Middle frontal gyrus (tissue), 1 donor: Measurements from ENCODE around the gene ADAMTS12.
"Not testable (repeated sequence)": the region's sequence is repeated elsewhere in the genome, so short reads cannot be mapped to it uniquely, and the experiment has no call there.

Experiments used
- DNase-seq: peaks from one replicate; pipeline ENCODE4 v3.0.0-alpha.2; 2015; ENCODE audit warnings: low spot score; ENCODE audit errors: extremely low spot score

ADAMTS12 gene

DNA sequence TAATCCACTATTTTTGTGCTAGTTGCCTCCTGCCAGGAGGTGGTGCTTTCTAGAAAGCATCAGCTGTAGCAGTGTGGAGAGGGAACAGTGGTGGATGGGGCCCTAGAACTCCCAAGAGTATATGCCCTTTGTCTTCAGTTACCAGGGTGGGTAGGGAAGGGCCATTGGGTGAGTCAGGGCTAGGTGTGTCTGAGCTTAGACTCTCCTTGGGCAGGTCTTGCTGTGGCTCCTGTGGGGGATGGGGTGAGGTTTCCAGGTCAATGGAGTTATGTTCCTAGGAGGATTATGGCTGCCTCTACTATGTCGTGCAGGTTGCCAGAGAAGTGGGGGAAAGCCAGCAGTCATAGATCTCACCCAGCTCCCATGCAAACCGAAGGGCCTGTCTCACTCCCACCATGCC lies 11.3 kb upstream of the ADAMTS12 start:
- DNase-seq, result no peak

DNA sequence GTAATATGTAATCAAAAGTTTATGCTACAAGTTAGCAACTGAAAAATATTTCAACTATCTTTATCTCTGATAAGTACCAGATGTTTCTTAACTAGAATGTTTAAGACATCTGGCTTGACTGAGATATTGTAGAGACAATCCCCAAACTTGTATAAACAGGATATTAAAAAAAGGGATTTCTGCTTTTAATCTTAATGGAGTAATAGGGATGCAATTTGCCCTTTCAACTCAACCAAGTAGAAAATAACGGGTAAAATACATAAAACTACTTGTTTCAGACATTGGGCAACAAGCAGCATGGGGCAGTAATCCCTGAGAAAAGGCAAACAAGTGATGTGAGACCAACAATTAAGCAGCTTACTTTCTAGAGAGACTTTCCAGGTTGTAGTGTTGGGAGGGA lies 9.4 kb upstream of the ADAMTS12 start:
- DNase-seq, result no peak

DNA sequence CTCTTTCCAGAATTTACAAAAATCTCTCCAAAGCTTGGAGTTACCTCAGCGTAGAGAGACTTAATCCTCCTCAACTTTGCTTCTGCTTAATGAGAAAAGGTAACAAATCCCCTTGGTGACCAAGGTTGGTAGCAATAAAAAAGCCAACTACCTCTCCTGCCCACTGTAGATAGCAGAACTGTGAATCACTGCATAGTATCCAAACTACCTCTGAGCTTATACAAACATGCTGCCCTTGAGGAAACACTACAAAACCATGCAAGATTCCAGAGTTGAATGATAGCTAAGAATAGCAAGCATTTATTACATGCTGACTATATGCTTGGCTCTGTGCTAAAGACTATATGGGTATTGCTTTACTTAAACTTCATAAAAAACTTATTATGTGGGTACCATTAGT lies 2.8 kb upstream of the ADAMTS12 start:
- no peak for DNase-seq

DNA sequence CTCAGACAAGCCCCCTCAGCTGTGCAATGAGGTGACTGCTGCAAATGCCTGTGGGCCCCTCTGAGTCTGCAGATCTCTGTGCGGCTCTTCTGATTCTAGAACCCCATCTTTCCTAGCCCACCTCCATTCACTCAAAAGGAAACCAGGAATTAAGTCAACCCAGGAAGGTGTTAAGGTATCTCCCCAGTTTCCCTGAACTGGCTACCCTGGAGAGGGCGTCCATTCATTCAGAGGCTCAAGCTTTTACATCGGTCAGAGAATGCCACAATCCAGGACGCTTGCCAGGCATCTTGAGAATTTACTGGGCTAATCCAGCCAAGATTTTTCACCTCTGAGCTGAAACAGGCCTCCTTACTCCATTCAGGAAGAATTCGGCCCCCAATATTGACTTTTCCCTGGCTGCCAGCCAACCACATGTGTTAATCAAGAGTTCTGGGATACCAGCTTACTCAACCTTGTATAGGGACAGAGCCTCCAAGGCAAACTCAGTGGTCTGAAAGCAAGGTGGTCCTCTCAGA lies 889 bp upstream of the ADAMTS12 start:
- DNase-seq, result no peak

DNA sequence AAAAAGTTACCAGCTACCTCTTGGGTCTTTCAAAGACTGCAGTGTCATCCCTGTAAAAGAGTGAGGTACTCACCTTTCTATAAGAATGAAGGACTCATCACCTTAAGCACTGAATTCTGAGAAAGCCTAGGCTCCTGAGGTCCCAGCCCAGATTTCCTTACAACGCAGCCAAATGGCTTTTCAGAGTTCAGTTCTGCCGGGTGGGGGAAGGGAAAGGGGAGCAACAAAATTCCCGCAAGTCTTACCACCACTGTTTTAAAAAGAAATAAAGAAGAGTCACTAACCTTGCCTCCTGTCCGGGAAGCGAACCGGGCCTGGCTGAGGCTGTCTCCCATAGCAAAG lies 373 bp downstream of the ADAMTS12 start:
- DNase-seq, result no peak

DNA sequence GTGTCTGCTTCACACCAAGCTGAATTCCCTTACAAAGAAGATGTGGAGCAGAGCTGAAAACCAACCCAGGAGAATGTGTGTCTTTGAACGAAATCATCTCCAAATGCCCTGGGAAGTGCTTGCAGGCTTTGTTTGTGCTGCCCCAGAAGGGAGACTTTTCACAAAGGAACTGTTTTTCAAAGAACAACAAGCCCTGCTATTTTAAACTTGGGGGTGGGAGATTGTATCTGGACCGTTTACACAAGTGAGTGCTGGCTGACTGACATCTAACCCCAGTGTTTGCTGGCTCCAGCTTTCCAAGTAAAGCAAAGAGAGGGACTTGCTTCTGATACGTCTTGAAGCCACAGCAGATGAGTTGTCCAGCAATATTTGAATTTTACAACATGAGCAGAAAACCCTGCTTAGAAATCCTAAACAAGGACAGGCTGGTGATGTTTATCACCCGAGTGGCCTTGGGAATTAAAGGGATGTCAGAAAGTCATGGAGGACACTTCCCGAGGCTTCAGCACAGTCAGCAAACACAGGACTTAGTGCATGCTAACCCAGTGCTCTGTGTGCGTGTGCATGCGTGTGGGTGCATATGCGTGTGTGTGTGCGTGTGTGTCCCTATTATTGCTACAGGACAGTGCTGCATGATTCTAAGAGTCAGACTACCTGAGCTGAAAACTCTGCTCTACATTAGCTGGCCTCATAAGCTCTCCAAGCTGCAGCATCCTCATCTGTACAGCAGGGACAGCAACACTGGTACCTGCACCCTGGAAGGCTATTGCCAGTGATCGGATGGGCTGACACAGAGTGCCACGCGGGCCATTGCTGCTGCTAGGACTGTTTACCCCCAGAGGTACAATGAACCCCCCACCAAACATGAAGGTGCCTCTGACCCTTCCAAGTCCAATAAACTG lies 1.4 kb downstream of the ADAMTS12 start:
- DNase-seq, result no peak

DNA sequence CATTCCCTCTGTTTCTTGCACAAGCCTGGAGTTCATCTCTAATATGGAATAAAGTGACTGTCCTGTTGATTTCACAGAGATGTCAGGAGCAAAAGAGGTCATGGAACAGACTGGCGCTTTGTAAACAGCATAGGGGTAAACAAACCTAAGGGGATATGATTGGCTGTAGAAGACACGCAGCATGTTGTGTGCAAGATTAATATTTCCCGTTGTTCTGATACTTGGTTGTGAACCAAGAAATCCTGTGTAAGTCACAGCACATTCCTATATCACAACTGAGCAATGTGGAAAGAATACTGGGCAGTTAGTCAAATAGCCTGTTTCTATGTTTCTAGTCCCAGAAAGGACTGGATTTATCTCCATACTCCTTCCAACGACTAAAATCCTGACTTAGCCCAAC lies 3.2 kb downstream of the ADAMTS12 start:
- no peak for DNase-seq

DNA sequence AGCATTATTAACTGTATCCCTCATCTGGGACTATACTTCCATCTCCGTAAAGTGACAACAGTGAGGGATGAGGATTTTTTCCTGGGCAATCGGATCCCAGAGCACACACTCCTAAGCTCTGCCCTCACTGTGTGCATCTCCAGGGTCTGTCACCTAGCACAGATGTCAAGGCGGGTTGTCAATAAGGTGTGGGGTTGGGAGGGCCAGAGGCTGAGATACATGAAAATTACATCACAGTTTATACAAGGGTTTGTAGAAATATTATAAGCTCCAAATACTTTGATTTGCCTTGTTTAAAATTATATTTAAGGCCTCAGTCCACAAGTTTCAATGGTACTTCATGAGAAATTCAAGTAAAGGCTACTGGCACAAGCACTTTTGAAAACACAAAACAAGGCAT lies 4.5 kb downstream of the ADAMTS12 start:
- no peak for DNase-seq

DNA sequence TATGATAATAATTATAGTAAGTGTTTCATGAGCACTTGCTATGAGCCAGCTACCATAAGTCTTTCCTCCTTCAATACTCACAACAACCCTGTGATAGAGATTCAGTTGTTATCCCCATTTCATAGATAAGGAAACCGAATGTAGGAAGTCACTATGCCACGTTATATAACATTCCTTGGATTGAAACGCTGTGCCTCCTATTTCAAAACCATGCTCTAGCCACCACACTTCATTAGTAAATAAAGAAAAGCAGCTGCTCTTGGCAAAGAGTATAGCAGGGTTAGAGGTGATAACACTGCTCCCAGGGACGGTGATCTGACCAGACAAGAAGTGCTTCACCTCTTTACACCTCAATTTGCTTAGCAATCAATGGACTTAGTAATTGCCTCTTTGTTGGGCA lies 5.5 kb downstream of the ADAMTS12 start:
- DNase-seq, result no peak

DNA sequence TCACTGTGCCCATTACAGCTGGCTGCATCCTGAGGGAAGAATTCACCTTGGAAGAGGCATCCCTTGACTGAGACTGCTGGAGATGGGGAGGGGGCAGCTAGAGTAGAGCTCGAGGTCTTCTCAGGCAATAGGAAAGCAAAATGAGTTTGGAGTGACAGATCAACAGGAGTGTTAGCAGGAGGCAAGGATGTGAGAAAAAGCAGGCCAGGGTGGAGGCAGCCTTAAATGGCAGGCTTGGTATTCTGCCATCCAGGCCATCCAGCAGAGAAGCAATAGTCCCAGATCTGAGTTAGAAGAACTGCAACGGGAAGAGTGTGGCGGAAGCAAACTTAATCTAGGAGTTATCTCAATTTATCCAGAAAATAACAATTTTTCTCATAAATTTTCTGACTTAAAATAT lies 6.1 kb downstream of the ADAMTS12 start:
- DNase-seq, result no peak

DNA sequence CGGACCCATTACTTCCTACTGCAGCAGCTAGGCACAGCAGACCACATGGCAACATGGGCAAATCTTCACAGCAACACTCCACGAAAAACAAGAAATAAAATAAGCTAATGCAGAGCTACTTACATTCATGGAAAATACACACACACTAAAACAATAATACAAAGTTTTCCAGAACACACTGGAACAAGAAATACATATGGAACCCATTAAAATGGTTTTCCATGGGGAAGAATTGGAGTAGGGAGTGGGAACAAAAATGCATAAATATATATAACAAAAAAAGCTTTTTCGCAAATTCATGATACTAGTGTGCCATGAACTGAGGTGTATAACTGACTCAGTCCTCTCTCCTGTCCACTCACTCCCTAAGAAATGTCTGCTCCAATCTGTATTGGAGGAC lies 8.3 kb downstream of the ADAMTS12 start:
- no peak for DNase-seq

DNA sequence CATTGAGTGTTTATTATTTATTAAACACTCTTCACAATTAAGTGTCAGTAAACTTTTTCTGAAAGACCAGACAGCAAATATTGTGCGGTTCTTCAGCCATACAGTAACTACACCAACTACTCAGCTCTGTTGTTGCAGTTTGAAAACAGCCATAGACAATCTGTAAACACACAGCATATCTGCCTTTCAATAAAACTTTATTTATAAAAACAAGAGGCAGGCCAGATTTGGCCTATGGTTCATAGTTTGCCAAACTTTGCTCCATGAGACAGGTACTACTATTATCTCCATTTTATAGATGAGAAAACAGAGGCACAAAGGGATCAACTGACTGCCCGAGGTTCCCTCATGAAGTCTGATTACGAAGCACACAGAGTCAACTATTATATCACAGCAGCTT lies 11.5 kb downstream of the ADAMTS12 start:
- DNase-seq, result no peak

DNA sequence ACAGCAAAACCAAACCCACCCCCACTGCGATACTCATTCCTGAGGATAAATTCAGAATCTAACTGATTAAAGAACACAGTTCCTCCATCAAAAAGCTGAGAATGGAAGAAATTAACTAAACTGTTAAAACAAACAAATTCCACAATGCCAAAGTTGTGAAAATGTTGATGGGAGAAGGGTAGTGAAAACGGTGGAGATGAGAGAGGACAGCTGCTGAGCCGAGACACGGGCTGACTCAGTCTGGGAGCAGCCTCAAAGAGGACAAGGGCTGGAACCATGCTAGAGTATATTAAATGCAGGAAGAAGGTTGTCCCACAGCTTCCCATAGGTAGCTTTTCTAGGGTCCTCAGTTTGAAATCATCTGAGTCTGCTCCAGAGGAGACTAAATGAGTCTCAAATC lies 14.3 kb downstream of the ADAMTS12 start:
- DNase-seq, result no peak

DNA sequence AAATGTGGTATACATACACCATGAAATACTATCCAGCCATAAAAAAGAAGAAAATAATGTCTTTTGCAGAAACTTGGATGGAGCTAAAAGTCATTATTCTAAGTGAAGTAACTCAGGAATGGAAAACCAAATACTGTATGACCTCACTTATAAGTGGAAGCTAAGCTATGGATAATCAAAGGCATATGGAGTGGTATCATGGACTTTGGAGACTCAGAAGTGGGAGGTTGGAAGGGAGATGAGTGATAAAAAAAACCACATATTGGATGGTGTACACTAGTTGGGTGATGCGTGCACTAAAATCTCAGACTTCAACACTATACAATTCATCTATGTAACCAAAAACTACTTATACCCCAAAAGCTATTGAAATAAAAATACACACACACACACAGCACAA lies 24.5 kb downstream of the ADAMTS12 start:
- DNase-seq, result no peak

DNA sequence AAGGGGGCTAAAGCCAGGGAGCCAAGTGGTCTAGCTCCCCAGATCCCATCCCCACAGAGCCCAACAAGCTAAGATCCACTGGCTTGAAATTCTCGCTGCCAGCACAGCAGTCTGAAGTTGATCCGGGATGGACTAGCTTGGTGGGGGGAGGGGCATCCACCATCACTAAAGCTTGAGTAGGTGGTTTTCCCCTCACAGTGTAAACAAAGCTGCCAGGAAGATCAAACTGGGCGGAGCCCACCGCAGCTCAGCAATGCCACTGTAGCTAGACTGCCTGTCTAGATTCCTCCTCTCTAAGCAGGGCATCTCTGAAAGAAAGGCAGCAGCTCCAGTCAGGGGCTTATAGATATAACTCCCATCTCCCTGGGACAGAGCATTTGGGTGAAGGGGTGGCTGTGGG lies 32.6 kb downstream of the ADAMTS12 start:
- not testable (repeated sequence) for DNase-seq

DNA sequence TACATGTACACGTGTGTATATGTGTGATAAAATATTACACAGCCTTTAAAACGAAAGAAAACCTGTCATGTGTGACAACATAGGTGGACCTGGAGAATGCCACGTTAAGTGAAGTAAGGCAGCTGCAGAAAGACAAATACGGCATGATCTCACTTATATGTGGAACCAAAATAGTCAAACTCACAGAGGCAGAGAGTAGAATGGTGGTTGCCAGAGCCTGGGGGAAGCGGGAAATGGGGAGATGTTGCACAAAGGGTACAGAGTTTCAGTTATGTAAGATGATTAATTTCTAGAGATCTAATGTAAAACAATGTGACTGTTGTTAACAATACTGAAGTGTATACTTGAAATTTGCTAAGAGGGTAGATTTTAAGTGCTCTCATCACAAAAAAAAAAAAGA lies 34.8 kb downstream of the ADAMTS12 start:
- DNase-seq, result no peak

DNA sequence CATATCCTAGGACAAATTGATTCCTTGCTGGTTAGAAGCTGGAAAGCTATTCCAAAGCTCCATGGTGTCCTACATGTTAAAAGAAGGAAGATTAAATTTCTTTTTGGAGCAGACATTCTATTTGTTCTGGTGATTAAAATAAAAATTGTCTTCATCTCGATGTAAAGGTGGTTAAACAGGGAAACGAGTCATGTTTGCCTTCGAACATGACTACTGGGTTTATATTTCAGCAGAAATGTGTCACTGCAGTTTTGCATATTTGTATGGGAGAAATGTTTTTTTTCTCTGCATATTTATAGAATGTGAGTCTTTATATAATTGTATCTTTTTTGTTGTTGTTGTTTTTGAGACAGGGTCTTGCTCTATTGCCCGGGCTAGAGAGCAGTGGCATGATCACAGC lies 36.4 kb downstream of the ADAMTS12 start:
- DNase-seq, result no peak

DNA sequence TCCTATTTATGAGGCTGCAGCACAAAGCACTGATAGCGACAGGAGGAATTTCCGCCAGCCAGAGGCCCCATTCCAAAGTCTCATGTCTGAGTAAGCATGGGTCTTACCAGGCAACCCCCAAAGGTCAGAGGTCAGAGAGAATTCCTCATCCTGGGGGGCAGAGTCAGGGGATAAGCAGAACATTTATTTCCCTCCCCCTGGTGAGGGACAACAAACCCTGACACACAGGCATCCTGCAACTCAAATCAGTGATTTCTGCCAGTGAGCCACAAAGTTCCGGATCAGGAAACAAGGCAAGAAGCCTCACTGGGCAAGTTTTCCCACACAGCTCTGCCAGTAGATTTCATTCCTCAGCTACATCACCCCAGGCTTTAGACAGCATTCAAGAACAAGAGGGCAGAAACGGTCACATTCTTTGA lies 37.0 kb downstream of the ADAMTS12 start:
- no peak for DNase-seq

DNA sequence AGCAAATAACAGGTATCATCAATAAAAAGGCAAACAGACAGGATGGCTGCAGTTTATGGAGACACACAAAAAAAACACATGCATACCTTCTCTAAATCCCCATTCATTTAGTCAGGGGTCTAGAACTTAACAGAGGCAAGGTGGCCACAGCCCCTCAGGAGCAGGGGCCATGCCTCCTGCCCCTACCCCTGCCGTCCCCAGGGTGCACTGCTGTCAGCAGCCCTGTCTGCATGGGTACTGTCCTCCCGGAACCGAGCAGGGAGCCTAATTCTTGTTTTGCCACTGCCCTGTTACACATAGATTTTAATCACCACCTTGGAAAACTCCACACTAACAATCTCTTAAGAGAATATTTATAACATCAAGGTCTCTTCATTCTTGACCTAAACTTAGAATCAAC lies 39.0 kb downstream of the ADAMTS12 start:
- DNase-seq, result no peak

DNA sequence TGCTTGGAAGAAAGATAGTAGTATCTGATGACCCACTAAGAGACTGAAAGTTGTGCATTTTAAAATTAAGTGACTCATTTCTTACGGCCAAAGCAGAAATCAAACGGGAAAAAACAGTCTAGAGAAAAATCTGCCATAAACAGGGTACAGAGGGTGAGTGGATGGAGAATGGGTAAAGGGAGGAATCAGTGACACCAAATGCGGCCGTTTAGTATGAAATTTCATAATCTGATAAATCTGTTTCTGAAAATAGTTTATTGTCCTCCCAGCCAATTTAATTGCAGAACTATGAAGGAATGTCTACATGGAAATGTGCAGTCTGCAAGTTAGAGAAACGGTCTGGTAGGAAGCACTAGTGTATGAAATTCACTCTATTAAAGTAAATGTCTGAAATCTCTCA lies 39.5 kb downstream of the ADAMTS12 start:
- no peak for DNase-seq

DNA sequence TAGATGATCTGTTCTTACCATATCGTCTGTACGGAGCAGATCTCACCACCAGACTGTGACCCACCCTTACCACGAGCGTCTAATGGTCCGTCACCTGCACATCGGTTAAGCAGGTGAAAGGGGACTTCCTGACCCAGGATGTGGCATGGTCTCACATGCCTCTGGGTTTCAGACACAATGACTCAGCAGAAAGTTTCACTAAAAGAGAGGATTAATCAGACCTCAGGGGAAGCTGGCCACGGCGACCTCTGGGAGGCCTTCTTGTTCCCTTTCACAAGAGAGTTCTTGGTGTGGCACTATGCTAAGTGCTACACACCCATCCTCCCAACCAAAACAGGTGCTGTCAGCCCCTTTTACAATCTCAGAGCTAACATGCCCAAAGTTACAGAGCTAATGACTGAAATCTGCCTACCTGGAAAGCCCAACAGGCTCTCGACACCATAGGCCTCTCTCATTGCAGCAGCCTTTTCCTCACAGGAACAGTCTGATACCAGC lies 41.6 kb downstream of the ADAMTS12 start:
- no peak for DNase-seq

DNA sequence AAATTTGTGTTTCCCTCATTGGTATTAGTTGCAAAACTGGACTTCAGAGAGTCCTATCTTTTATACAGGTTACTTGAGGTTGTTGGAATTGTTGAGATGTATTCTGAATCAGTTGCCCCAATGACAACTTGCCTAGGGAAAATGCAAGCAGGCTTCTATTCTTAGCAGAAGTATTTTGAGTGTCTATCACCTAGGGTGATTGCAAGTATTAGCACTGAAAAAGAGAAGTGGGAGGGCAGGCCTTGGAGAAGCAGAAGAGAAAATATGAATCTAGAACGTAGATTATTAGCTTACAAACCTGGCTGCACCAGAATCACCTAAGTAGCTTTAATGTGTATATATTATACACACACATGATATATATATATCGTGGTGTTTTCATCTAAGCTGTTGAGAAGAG lies 43.2 kb downstream of the ADAMTS12 start:
- no peak for DNase-seq

DNA sequence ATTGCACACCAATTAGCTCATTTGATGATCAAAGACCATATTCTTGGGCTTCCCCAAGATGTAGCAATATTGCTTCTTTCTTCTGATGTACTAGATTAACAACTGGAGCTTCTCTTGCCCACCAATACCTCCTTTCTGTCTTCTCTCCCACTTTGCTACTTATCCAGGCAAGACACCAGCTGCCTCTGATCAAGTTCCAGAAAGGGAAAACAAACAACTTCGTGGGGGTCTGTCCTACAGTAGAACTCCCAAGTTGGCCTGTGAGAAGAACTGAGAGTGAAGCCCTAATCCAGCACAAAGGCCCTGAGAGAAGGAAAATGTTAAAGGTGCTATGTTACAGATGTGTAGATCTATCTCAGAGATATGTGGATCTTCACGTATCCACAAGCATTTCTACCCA lies 44.9 kb downstream of the ADAMTS12 start:
- DNase-seq, result no peak
